Naive B cell (primary cell): ENCODE measurements around the gene KRT85. TPM values are rescaled to one million over a fixed set of nuclear protein-coding genes. Genes with fewer than 3 reads are reported as not detected.

ENCODE experiments used
- ATAC-seq, 2 donors: fragments of 150-1000 bp; cut with Tn5 transposase; 2 replicates each; pipeline ENCODE4 v1.10.0; 2021; ENCODE audit warnings: low read depth in 2 of 2, mild to moderate bottlenecking in 2 of 2, moderate library complexity in 2 of 2
- DNase-seq: peaks from one replicate; pipeline ENCODE4 v3.0.0; 2022
- H3K27ac Mint-ChIP-seq, 6 donors: one replicate each; pipeline ENCODE4 v1.8.0; 2020 to 2022; ENCODE audit warnings: mild to moderate bottlenecking in 6 of 6, mixed read lengths in 6 of 6, moderate library complexity in 5 of 6, inconsistent platforms in 2 of 6
- H3K27me3 Mint-ChIP-seq, 3 donors: one replicate each; pipeline ENCODE4 v1.8.0; 2021 to 2022; ENCODE audit warnings: mixed read lengths in 3 of 3, mild to moderate bottlenecking in 1 of 3
- H3K36me3 Mint-ChIP-seq, 2 donors: one replicate each; pipeline ENCODE4 v1.8.0; 2020 to 2022; ENCODE audit warnings: mixed read lengths in 2 of 2, inconsistent platforms in 1 of 2, mild to moderate bottlenecking in 1 of 2
- H3K4me1 Mint-ChIP-seq, 3 donors: one replicate each; pipeline ENCODE4 v1.8.0; 2020 to 2022; ENCODE audit warnings: mixed read lengths in 3 of 3, inconsistent platforms in 1 of 3, mild to moderate bottlenecking in 1 of 3, moderate library complexity in 1 of 3
- H3K4me3 Mint-ChIP-seq, 8 donors: one replicate each; pipeline ENCODE4 v1.8.0; 2020 to 2022; ENCODE audit warnings: mild to moderate bottlenecking in 8 of 8, mixed read lengths in 8 of 8, moderate library complexity in 8 of 8, inconsistent platforms in 2 of 8
- H3K9me3 Mint-ChIP-seq, 7 donors: one replicate each; pipeline ENCODE4 v1.8.0; 2020 to 2022; ENCODE audit warnings: mixed read lengths in 7 of 7, mild to moderate bottlenecking in 5 of 7, inconsistent platforms in 2 of 7, moderate library complexity in 1 of 7
- polyA plus RNA-seq, 6 donors: library from polyadenylated mRNA; unstranded; fragments of 300-500 nt; fragmentation: Illumina TruSeq; gene quantifications; one replicate each; pipeline ENCODE4 v1.2.3, GENCODE V29; 2021; ENCODE audit warnings: low read depth in 6 of 6

Gene KRT85
- polyA plus RNA-seq, 6 donors from 2014 or later: not detected

- H3K27ac Mint-ChIP-seq: no peak overlapping the region
- peaks cover 0 to 16% (median 7%) of the 10 kb centered on the region in 7 donors for H3K9me3 Mint-ChIP-seq
Observed at GRCh38 chr12:52370926-52371608, 3.8 kb upstream of the KRT85 start.

GRCh38 chr12:52369809-52370208 is 2.5 kb upstream of the KRT85 start:
- Mint-ChIP-seq H3K4me3 (no peak overlapping the region), H3K4me1 (peaks cover 0 to 3% (median 0%) of the 10 kb centered on the region in 3 donors), H3K27me3 (peaks cover 14 to 37% (median 32%) of the 10 kb centered on the region in 3 donors), H3K36me3 (peaks cover 0 to 6% of the 10 kb centered on the region in 2 donors), H3K9me3 (peaks cover 0 to 16% (median 6%) of the 10 kb centered on the region in 7 donors), H3K27ac (no peak overlapping the region)
- no peak for ATAC-seq
- DNase-seq: no peak

More at GRCh38 chr12:52370926-52371608, 3.8 kb upstream of the KRT85 start:
- ATAC-seq: no peak
- DNase-seq: no peak
- Mint-ChIP-seq H3K4me1 (peaks cover 0 to 3% (median 0%) of the 10 kb centered on the region in 3 donors), H3K27me3 (peaks cover 17 to 44% (median 36%) of the 10 kb centered on the region in 3 donors), H3K4me3 (peak overlapping the region in 1 of 8 donors; percentile 29), H3K36me3 (peaks cover 0 to 6% of the 10 kb centered on the region in 2 donors)

GRCh38 chr12:52369211-52369610 is 1.9 kb upstream of the KRT85 start:
- DNase-seq: no peak
- H3K4me3 Mint-ChIP-seq: no peak overlapping the region
- H3K4me1 Mint-ChIP-seq: peaks cover 0 to 3% (median 0%) of the 10 kb centered on the region in 3 donors
- H3K9me3 Mint-ChIP-seq: peaks cover 0 to 13% (median 5%) of the 10 kb centered on the region in 7 donors
- H3K36me3 Mint-ChIP-seq: peaks cover 0 to 6% of the 10 kb centered on the region in 2 donors
- H3K27me3 Mint-ChIP-seq: peaks cover 14 to 42% (median 36%) of the 10 kb centered on the region in 3 donors
- H3K27ac Mint-ChIP-seq: no peak overlapping the region
- ATAC-seq: no peak

- no peak overlapping the region for H3K4me3 Mint-ChIP-seq
- H3K36me3 Mint-ChIP-seq: peaks cover 0 to 2% of the 10 kb centered on the region in 2 donors
- H3K9me3 Mint-ChIP-seq: peaks cover 0 to 6% (median under 1%) of the 10 kb centered on the region in 7 donors
- ATAC-seq (no peak), DNase-seq (no peak)
- peaks cover 14 to 49% (median 43%) of the 10 kb centered on the region in 3 donors for H3K27me3 Mint-ChIP-seq
- H3K4me1 Mint-ChIP-seq: peaks cover 0 to 3% (median 0%) of the 10 kb centered on the region in 3 donors
- no peak overlapping the region for H3K27ac Mint-ChIP-seq
Observed at GRCh38 chr12:52368508-52368907, 1.2 kb upstream of the KRT85 start.

- Mint-ChIP-seq H3K27me3 (peaks cover 14 to 55% (median 49%) of the 10 kb centered on the region in 3 donors), H3K36me3 (no peaks in the 10 kb centered on the region), H3K4me1 (peaks cover 0 to 3% (median 0%) of the 10 kb centered on the region in 3 donors), H3K9me3 (peaks cover 0 to 3% (median 0%) of the 10 kb centered on the region in 7 donors), H3K27ac (no peak overlapping the region), H3K4me3 (no peak overlapping the region)
- DNase-seq: no peak
- no peak for ATAC-seq
Observed at GRCh38 chr12:52367876-52368275, 595 bp upstream of the KRT85 start.

GRCh38 chr12:52364901-52365489 is 2.3 kb downstream of the KRT85 start:
- H3K36me3 Mint-ChIP-seq: no peaks in the 10 kb centered on the region
- H3K4me1 Mint-ChIP-seq: peaks cover 1 to 11% (median 3%) of the 10 kb centered on the region in 3 donors
- ATAC-seq (no peak), DNase-seq (no peak)
- no peaks in the 10 kb centered on the region for H3K9me3 Mint-ChIP-seq
- H3K4me3 Mint-ChIP-seq: no peak overlapping the region
- H3K27me3 Mint-ChIP-seq: peaks cover 14 to 38% (median 27%) of the 10 kb centered on the region in 3 donors
- H3K27ac Mint-ChIP-seq: no peak overlapping the region

- H3K36me3 Mint-ChIP-seq: no peaks in the 10 kb centered on the region
- ATAC-seq (no peak), DNase-seq (no peak)
- no peaks in the 10 kb centered on the region for H3K9me3 Mint-ChIP-seq
- H3K27ac Mint-ChIP-seq: peak overlapping the region in 1 of 6 donors; percentile 32
- peaks cover 11 to 35% (median 24%) of the 10 kb centered on the region in 3 donors for H3K27me3 Mint-ChIP-seq
- peaks cover 10 to 20% (median 11%) of the 10 kb centered on the region in 3 donors for H3K4me1 Mint-ChIP-seq
- no peak overlapping the region for H3K4me3 Mint-ChIP-seq
Observed at GRCh38 chr12:52364061-52364460, 3.2 kb downstream of the KRT85 start.

GRCh38 chr12:52363111-52363679 is 4.1 kb downstream of the KRT85 start:
- Mint-ChIP-seq H3K27me3 (peaks cover 8 to 27% (median 17%) of the 10 kb centered on the region in 3 donors), H3K4me3 (no peak overlapping the region), H3K9me3 (no peaks in the 10 kb centered on the region), H3K4me1 (peaks cover 19 to 29% (median 19%) of the 10 kb centered on the region in 3 donors), H3K36me3 (no peaks in the 10 kb centered on the region), H3K27ac (peak overlapping the region in 1 of 6 donors; percentile 63)
- ATAC-seq (no peak), DNase-seq (no peak)

GRCh38 chr12:52362118-52362726 is 5.1 kb downstream of the KRT85 start:
- H3K4me3 Mint-ChIP-seq: no peak overlapping the region
- peaks cover 24 to 37% (median 28%) of the 10 kb centered on the region in 3 donors for H3K4me1 Mint-ChIP-seq
- ATAC-seq (no peak), DNase-seq (no peak)
- H3K27ac Mint-ChIP-seq: no peak overlapping the region
- peaks cover 9 to 27% (median 17%) of the 10 kb centered on the region in 3 donors for H3K27me3 Mint-ChIP-seq
- H3K36me3 Mint-ChIP-seq: no peaks in the 10 kb centered on the region
- no peaks in the 10 kb centered on the region for H3K9me3 Mint-ChIP-seq

GRCh38 chr12:52361553-52361952 is 5.7 kb downstream of the KRT85 start:
- no peak for ATAC-seq

GRCh38 chr12:52360663-52361271 is 6.5 kb downstream of the KRT85 start:
- Mint-ChIP-seq H3K4me3 (no peak overlapping the region), H3K27me3 (peaks cover 5 to 18% (median 17%) of the 10 kb centered on the region in 3 donors)

More at GRCh38 chr12:52361553-52361952, 5.7 kb downstream of the KRT85 start:
- peaks cover 22 to 37% (median 28%) of the 10 kb centered on the region in 3 donors for H3K4me1 Mint-ChIP-seq
- no peak overlapping the region for H3K27ac Mint-ChIP-seq
- H3K27me3 Mint-ChIP-seq: peaks cover 8 to 24% (median 17%) of the 10 kb centered on the region in 3 donors
- H3K4me3 Mint-ChIP-seq: no peak overlapping the region
- no peaks in the 10 kb centered on the region for H3K9me3 Mint-ChIP-seq
- no peaks in the 10 kb centered on the region for H3K36me3 Mint-ChIP-seq
- no peak for DNase-seq

GRCh38 chr12:52360106-52360662 is 7.1 kb downstream of the KRT85 start:
- Mint-ChIP-seq H3K36me3 (no peaks in the 10 kb centered on the region), H3K4me3 (peak overlapping the region in 2 of 8 donors; percentile 66 to 83), H3K4me1 (peaks cover 20 to 37% (median 28%) of the 10 kb centered on the region in 3 donors), H3K9me3 (no peaks in the 10 kb centered on the region), H3K27me3 (peaks cover 5 to 18% (median 17%) of the 10 kb centered on the region in 3 donors), H3K27ac (peak overlapping the region in 2 of 6 donors; percentile 16 to 39)
- DNase-seq: no peak
- ATAC-seq: no peak

More at GRCh38 chr12:52360663-52361271, 6.5 kb downstream of the KRT85 start:
- no peak overlapping the region for H3K27ac Mint-ChIP-seq
- no peak for DNase-seq
- ATAC-seq: no peak
- H3K4me1 Mint-ChIP-seq: peaks cover 20 to 37% (median 28%) of the 10 kb centered on the region in 3 donors
- H3K36me3 Mint-ChIP-seq: no peaks in the 10 kb centered on the region
- H3K9me3 Mint-ChIP-seq: no peaks in the 10 kb centered on the region
